Lower leg skin (tissue), 3 donors: ENCODE results near the gene UBA7.

ENCODE experiments used
- POLR2A ChIP-seq, 2 donors: fragments of 450-650 bp; IDR thresholded peaks; one replicate each; pipeline ENCODE4 v1.6.1; 2016 to 2017; ENCODE audit warnings: antibody characterized with exemption in 2 of 2, mild to moderate bottlenecking in 1 of 2, moderate library complexity in 1 of 2
- TF ChIP-seq, protein P1 (sequence below), 3 donors: fragments of 450-650 bp; IDR thresholded peaks; one replicate each; pipeline ENCODE4 v1.5.1; 2016; ENCODE audit warnings: antibody characterized with exemption in 3 of 3, mild to moderate bottlenecking in 3 of 3, moderate library complexity in 2 of 3

DNA sequence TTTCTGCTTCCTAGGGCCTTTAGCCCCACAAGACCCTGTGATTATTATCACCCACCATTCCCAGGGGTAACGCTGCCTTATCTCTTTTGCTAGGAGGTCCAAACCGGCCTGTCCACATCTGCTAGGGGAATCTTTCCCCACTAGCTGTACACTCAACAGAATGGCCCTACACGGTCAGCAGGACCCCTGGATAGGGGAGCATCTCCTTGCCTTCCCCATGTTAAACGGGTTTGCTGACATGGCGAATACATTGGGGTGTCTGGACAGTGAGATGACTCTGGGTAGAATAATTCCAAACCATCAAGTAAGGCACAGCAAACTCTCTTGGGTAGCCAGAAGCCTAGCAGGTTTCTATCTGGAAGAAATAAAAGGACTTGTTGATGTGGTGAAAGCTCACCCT, 41.9 kb upstream of the UBA7 start:
- TF ChIP-seq, protein P1, sequence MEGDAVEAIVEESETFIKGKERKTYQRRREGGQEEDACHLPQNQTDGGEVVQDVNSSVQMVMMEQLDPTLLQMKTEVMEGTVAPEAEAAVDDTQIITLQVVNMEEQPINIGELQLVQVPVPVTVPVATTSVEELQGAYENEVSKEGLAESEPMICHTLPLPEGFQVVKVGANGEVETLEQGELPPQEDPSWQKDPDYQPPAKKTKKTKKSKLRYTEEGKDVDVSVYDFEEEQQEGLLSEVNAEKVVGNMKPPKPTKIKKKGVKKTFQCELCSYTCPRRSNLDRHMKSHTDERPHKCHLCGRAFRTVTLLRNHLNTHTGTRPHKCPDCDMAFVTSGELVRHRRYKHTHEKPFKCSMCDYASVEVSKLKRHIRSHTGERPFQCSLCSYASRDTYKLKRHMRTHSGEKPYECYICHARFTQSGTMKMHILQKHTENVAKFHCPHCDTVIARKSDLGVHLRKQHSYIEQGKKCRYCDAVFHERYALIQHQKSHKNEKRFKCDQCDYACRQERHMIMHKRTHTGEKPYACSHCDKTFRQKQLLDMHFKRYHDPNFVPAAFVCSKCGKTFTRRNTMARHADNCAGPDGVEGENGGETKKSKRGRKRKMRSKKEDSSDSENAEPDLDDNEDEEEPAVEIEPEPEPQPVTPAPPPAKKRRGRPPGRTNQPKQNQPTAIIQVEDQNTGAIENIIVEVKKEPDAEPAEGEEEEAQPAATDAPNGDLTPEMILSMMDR (IDR thresholded peaks at IDR 0.05): no peak
- TF ChIP-seq POLR2A (IDR thresholded peaks at IDR 0.05): no peak
